GM06990 (cell line): ENCODE results near the gene FUT7.

ENCODE experiments used
- DNase-seq: peaks from one replicate; pipeline ENCODE4 v3.0.0-alpha.2; 2011; ENCODE audit not compliant: insufficient read length; ENCODE audit errors: extremely low read depth
- H3K27me3 ChIP-seq: replicated peaks from 2 replicates; pipeline ENCODE4 v1.6.0; 2011; ENCODE audit warnings: low read length; ENCODE audit not compliant: control insufficient read depth, insufficient read depth
- H3K36me3 ChIP-seq: 2 replicates; pipeline ENCODE4 v1.5.1; 2011; ENCODE audit warnings: low read length; ENCODE audit not compliant: control insufficient read depth, insufficient read depth
- H3K4me3 ChIP-seq: replicated peaks from 2 replicates; pipeline ENCODE4 v1.5.1; 2011; ENCODE audit warnings: low read depth, mild to moderate bottlenecking, control low read depth, low read length
- TF ChIP-seq, protein P1 (sequence below): IDR thresholded peaks from 2 replicates; pipeline ENCODE4 v1.5.1; 2011; ENCODE audit warnings: low read length, control low read depth, mild to moderate bottlenecking, inconsistent platforms; ENCODE audit not compliant: insufficient read depth, poor library complexity, severe bottlenecking

The FUT7 gene

DNA sequence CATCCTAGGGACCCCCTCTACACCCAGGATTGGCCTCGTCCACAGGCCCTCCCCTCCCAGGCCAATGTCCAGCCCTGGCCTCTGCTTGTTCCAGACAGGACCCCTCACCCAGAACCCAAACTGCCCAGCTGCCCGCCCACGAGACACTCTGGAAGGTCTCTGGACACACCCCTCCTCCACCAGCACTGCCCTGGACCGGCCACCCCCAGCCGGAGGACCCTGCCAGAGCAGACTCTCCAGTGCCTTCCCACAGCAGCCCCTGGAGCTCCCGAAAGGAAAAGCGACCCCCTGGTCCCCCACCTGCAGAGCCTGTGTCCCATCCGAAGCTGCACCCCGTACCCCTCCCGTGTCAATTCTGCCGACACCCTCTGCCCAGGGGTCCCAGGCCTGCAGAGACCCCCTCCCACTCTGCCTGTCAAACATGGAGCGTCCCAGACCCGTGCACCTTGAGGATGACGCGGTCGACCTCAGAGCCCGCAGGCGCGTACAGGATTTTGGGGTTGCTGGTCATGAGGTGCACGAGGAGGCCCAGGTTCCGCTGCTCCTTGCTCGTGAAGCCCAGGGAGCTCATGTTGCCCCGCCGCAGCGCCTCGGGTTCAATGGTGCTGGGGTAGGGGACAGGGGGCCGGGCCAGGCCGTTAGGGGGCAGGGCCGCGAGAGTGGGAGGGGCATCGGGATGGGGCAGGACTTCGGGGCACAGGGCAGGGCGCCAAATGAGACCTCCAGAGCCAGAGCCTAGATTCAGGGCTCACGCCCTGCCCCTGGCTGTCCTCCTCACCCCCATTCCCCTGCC lies 11.8 kb downstream of the FUT7 start:
- no peaks in the 10 kb centered on the region for H3K36me3 ChIP-seq
- no peaks in the 10 kb centered on the region for H3K27me3 ChIP-seq
- DNase-seq = no peak
- TF ChIP-seq, protein P1, sequence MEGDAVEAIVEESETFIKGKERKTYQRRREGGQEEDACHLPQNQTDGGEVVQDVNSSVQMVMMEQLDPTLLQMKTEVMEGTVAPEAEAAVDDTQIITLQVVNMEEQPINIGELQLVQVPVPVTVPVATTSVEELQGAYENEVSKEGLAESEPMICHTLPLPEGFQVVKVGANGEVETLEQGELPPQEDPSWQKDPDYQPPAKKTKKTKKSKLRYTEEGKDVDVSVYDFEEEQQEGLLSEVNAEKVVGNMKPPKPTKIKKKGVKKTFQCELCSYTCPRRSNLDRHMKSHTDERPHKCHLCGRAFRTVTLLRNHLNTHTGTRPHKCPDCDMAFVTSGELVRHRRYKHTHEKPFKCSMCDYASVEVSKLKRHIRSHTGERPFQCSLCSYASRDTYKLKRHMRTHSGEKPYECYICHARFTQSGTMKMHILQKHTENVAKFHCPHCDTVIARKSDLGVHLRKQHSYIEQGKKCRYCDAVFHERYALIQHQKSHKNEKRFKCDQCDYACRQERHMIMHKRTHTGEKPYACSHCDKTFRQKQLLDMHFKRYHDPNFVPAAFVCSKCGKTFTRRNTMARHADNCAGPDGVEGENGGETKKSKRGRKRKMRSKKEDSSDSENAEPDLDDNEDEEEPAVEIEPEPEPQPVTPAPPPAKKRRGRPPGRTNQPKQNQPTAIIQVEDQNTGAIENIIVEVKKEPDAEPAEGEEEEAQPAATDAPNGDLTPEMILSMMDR = no peak
- no peak overlapping the region for H3K4me3 ChIP-seq

DNA sequence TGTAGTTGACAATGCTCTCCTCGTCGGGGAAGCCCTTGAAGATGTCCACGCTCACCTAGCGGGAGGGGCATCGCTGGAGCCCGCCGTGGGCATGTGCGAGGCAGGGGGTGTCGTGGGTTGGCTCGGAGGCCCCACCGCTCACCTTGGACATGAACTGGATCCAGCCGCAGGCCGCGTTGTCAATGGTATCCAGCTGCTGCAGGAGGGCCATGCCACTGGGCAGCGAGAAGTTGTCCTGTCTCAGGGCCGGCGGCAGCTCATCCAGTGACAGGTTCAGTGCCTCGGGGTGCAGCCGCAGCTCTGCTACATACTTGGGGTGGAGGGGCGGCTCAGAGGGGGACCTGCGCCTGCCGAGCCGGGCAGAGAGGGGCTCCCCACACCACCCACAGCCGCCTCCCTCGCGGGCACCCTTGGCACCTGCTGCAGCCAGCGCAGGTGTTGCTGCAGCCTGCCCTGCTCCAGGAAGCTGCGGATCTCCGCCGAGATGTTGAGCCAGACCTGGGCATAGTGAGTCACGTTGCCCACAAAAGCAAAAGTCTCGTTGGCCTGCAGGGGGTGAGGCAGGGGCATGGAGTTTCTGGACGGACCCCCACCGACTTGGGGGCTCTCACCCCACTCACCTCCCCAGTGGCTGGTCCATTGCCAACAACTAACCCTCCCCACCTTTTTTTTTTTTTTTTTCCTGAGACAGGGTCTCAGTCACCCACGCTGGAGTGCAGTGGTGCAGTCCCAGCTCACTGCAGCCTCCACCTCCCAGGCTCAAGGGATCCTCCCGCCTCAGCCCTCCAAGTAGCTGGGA lies 12.9 kb downstream of the FUT7 start:
- Histone ChIP-seq H3K27me3 (no peaks in the 10 kb centered on the region), H3K4me3 (no peak overlapping the region), H3K36me3 (no peaks in the 10 kb centered on the region)
- DNase-seq = no peak
- TF ChIP-seq, protein P1 = no peak

DNA sequence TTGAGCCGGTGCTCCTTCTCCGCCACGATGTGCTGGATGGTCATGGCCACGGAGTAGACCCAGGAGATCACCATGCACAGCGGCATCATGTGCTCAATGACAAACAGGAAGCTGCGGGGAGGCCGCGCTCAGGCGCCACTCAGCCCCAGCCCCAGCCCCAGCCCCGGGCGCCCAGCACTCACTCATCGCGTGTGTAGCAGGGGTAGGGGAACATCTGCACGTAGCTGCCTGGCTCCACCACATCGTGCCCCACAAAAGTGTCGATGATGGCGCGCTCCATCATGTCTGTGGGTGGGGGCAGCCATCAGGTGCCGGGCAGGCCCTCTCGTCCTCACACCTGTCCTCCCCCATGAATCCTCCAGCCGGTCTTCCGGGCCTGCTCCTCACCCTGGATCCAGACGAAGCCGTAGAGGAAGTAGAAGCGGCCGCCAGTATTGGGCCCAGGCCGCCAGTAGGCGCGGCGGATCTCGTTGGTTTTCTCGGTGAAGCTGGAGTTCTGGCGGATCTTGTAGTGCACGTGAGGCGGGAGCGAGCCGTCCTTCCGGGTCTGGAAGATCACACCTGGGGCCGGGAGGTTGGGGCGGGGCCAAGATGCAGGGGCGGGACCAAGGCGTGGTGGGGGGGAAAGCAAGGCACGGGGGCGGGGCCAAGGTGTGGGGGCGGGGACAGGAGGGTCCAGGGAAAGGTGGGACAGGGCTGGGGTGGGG lies 13.9 kb downstream of the FUT7 start:
- Histone ChIP-seq H3K36me3 (no peaks in the 10 kb centered on the region), H3K4me3 (no peak overlapping the region), H3K27me3 (no peaks in the 10 kb centered on the region)
- TF ChIP-seq, protein P1 = no peak
- no peak for DNase-seq

DNA sequence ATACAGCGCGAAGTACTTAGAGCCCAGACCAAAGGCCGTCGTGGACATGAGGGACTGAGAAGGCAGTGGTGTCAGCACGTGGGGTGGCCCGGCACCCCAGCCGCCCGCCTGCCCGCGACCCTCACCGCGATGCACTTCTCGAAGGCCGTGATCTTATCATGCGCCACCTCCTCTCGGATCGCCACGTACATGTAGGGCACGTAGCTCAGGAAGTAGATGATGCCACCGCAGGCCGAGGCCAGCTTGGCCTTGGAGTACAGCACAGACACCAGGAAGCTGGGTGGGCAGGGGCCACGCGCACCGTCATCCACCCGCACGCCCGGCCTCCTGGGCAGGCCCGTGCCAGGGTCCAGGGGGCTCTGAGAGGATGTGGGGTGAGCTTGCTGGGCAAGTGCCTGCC lies 14.8 kb downstream of the FUT7 start:
- no peak for DNase-seq
- no peak overlapping the region for H3K4me3 ChIP-seq
- no peaks in the 10 kb centered on the region for H3K27me3 ChIP-seq
- H3K36me3 ChIP-seq = no peaks in the 10 kb centered on the region
- TF ChIP-seq, protein P1 = no peak

DNA sequence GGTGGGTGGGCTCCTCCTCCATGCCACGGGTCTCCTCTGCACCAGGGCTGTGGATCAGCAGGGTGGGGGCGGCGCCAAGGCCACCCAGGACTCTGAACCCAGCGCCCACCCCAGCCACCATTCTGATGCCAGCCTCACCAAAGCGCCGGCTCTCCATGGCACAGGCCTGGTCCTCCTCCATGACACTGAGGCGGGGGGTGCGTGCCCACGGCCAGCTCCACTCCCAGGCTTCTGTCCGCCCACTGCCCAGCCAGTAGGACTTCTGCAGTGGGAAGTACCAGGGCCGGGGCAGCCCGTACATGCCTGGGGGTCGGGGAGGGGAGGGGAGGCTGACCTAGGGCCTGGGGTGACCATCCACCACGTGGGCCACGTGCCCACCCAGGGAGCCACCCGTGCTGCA lies 15.5 kb downstream of the FUT7 start:
- Histone ChIP-seq H3K27me3 (no peaks in the 10 kb centered on the region), H3K4me3 (no peak overlapping the region), H3K36me3 (no peaks in the 10 kb centered on the region)
- TF ChIP-seq, protein P1 = no peak
- no peak for DNase-seq
